Activated B cell treated with CpG ODN at 0.5 μM for 24 hours (primary cell): ENCODE measurements around the gene ERBB4. TPM values are rescaled to one million over a fixed set of nuclear protein-coding genes. Genes with fewer than 3 reads are reported as not detected.

ENCODE experiments used
- ATAC-seq: fragments of 200-7000 bp; cut with Tn5 transposase; one replicate; pipeline ENCODE4 v1.10.0; 2021; ENCODE audit warnings: low read depth, mild to moderate bottlenecking, moderate library complexity
- CTCF ChIA-PET: fragments of 350-600 bp; sonication (Branson Sonifier 250); formaldehyde crosslinking; loops from one replicate; lab custom pipeline; 2021; ENCODE audit warnings: antibody characterized with exemption; lab: Charles Lee
- POLR2A ChIA-PET: fragments of 350-600 bp; sonication (Branson Sonifier 250); formaldehyde crosslinking; loops from one replicate; lab custom pipeline; 2021; ENCODE audit warnings: antibody characterized with exemption; lab: Charles Lee
- DNase-seq: peaks from one replicate; pipeline ENCODE4 v3.0.0; 2022
- H3K27ac Mint-ChIP-seq: one replicate; pipeline ENCODE4 v1.8.0; 2020; ENCODE audit warnings: mixed read lengths
- H3K27me3 Mint-ChIP-seq: one replicate; pipeline ENCODE4 v1.8.0; 2021; ENCODE audit warnings: mixed read lengths
- H3K36me3 Mint-ChIP-seq: one replicate; pipeline ENCODE4 v1.8.0; 2021; ENCODE audit warnings: low read depth, mixed read lengths
- H3K4me1 Mint-ChIP-seq: one replicate; pipeline ENCODE4 v1.8.0; 2021; ENCODE audit warnings: mixed read lengths
- H3K4me3 Mint-ChIP-seq: one replicate; pipeline ENCODE4 v1.8.0; 2020; ENCODE audit warnings: mild to moderate bottlenecking, mixed read lengths
- H3K9me3 Mint-ChIP-seq: one replicate; pipeline ENCODE4 v1.8.0; 2020; ENCODE audit warnings: mixed read lengths
- intact Hi-C: fragments of 100-400 bp; cut with micrococcal nuclease; formaldehyde crosslinking; loops from one replicate; pipeline ENCODE4 v1.15.1; 2024
- total RNA-seq: library from RNA; stranded (reverse); gene quantifications from 2 replicates; pipeline ENCODE4 v1.2.3, GENCODE V29; 2022
- TF ChIP-seq, protein P1 (sequence below): fragments of 200-600 bp; IDR thresholded peaks from one replicate; pipeline ENCODE4 v1.8.0; 2022; ENCODE audit warnings: antibody characterized with exemption, mild to moderate bottlenecking

The ERBB4 gene
- total RNA-seq, 1 donor from 2014 or later = not detected

- intact Hi-C loops = no loop called here
- H3K27ac Mint-ChIP-seq = no peak overlapping the region
- no peaks in the 10 kb centered on the region for H3K27me3 Mint-ChIP-seq
- ChIA-PET POLR2A (no interaction called here), CTCF (no interaction called here)
- no peak overlapping the region for H3K4me3 Mint-ChIP-seq
- ATAC-seq (no peak), DNase-seq (no peak)
- no peaks in the 10 kb centered on the region for H3K4me1 Mint-ChIP-seq
- no peaks in the 10 kb centered on the region for H3K36me3 Mint-ChIP-seq
- TF ChIP-seq, protein P1, sequence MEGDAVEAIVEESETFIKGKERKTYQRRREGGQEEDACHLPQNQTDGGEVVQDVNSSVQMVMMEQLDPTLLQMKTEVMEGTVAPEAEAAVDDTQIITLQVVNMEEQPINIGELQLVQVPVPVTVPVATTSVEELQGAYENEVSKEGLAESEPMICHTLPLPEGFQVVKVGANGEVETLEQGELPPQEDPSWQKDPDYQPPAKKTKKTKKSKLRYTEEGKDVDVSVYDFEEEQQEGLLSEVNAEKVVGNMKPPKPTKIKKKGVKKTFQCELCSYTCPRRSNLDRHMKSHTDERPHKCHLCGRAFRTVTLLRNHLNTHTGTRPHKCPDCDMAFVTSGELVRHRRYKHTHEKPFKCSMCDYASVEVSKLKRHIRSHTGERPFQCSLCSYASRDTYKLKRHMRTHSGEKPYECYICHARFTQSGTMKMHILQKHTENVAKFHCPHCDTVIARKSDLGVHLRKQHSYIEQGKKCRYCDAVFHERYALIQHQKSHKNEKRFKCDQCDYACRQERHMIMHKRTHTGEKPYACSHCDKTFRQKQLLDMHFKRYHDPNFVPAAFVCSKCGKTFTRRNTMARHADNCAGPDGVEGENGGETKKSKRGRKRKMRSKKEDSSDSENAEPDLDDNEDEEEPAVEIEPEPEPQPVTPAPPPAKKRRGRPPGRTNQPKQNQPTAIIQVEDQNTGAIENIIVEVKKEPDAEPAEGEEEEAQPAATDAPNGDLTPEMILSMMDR = no peak
- H3K9me3 Mint-ChIP-seq = no peaks in the 10 kb centered on the region
These were observed 272.8 kb downstream of the ERBB4 start for GRCh38 chr2:212265777-212266176.

- ATAC-seq = no peak
- TF ChIP-seq, protein P1 = no peak
- POLR2A ChIA-PET = no interaction called here
- DNase-seq = no peak
- H3K9me3 Mint-ChIP-seq = no peaks in the 10 kb centered on the region
- no peaks in the 10 kb centered on the region for H3K4me1 Mint-ChIP-seq
- no peaks in the 10 kb centered on the region for H3K27me3 Mint-ChIP-seq
- CTCF ChIA-PET = no interaction called here
- intact Hi-C loops = no loop called here
- no peaks in the 10 kb centered on the region for H3K36me3 Mint-ChIP-seq
- H3K27ac Mint-ChIP-seq = no peak overlapping the region
- H3K4me3 Mint-ChIP-seq = no peak overlapping the region
These were observed 274.4 kb downstream of the ERBB4 start for GRCh38 chr2:212264187-212264586.

DNA sequence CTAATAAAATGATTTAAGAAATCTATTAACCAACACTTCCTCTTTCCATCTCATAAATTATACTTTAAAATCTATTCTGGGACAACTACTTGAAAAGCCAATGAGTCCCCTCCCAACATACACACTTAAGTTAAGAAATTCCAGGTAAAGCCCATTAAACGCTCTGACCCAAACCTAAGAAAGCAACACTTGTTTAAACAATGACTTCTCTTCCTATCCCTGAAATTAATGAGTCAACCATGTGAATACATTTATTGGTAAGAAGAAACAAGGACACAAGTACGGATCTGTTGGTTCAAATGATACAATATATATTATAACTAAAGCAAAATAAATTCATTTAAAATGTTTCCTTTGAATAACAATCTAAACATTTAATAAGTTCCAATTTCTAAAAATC, 279.4 kb downstream of the ERBB4 start:
- no peak overlapping the region for H3K4me3 Mint-ChIP-seq
- H3K27ac Mint-ChIP-seq = no peak overlapping the region
- TF ChIP-seq, protein P1 = no peak
- ATAC-seq (no peak), DNase-seq (no peak)
- CTCF ChIA-PET = no interaction called here
- POLR2A ChIA-PET = no interaction called here
- H3K4me1 Mint-ChIP-seq = no peaks in the 10 kb centered on the region
- intact Hi-C loops = no loop called here
- no peaks in the 10 kb centered on the region for H3K27me3 Mint-ChIP-seq
- H3K36me3 Mint-ChIP-seq = no peaks in the 10 kb centered on the region
- H3K9me3 Mint-ChIP-seq = no peaks in the 10 kb centered on the region

DNA sequence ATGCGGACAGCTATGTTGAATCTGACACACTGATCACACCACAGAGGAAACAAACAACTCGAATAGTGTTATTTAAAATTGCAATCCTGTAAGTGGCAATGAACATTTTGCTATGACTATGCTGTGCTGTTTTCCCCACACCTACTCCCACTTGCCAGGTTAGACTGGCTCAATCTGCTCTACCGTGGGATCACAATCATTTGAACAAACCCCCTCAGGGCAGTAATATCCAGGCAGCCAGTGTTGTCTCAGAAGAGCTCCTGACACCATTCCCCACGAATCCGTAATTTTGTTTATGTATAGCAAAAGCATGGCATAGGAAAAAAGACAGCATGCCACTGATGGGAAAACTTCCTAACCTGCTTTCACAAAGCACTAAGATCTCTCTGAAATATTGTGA, 284.3 kb downstream of the ERBB4 start:
- ChIA-PET POLR2A (no interaction called here), CTCF (no interaction called here)
- Mint-ChIP-seq H3K4me1 (no peaks in the 10 kb centered on the region), H3K36me3 (no peaks in the 10 kb centered on the region), H3K27ac (no peak overlapping the region), H3K27me3 (no peaks in the 10 kb centered on the region), H3K9me3 (no peaks in the 10 kb centered on the region), H3K4me3 (no peak overlapping the region)
- TF ChIP-seq, protein P1 = no peak
- ATAC-seq (no peak), DNase-seq (no peak)
- intact Hi-C loops = no loop called here

DNA sequence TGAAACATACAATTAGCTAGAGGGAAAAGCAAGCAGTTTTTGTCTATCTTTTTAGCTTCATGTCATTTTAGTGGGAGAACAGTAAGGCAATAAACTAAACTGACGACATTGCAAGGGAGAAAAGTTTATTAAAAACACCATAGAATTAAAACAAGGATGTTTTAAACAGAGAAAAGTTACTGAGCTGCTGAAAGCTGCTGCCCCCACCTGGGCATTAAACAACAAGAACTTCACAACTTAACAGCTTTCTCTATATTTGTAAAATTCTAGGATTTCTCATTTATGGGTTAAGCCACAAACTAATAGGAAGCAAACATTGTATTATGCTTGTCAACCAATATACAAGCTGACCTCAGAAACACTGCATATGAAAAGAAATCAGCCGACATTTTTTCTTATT, 289.2 kb downstream of the ERBB4 start:
- CTCF ChIA-PET = no interaction called here
- ATAC-seq (no peak), DNase-seq (no peak)
- H3K27ac Mint-ChIP-seq = no peak overlapping the region
- no peaks in the 10 kb centered on the region for H3K9me3 Mint-ChIP-seq
- TF ChIP-seq, protein P1 = no peak
- POLR2A ChIA-PET = no interaction called here
- intact Hi-C loops = no loop called here
- no peaks in the 10 kb centered on the region for H3K27me3 Mint-ChIP-seq
- H3K36me3 Mint-ChIP-seq = no peaks in the 10 kb centered on the region
- no peaks in the 10 kb centered on the region for H3K4me1 Mint-ChIP-seq
- no peak overlapping the region for H3K4me3 Mint-ChIP-seq
